AG09309 (cell line): Measurements from ENCODE around the gene PID1.

Experiments used
- DNase-seq: peaks from one replicate; pipeline ENCODE4 v3.0.0-alpha.2; 2010; ENCODE audit warnings: low read depth
- H3K4me3 ChIP-seq: 2 replicates; pipeline ENCODE4 v1.5.1; 2011; ENCODE audit warnings: mild to moderate bottlenecking, low read depth, low read length, moderate library complexity; ENCODE audit not compliant: control insufficient read depth
- TF ChIP-seq, protein P1 (sequence below): IDR thresholded peaks from 2 replicates; pipeline ENCODE4 v1.5.1; 2011; ENCODE audit warnings: mild to moderate bottlenecking, low read depth, low read length, inconsistent platforms; ENCODE audit not compliant: insufficient read depth, control insufficient read depth; ENCODE audit errors: missing control alignments

PID1 gene

DNA sequence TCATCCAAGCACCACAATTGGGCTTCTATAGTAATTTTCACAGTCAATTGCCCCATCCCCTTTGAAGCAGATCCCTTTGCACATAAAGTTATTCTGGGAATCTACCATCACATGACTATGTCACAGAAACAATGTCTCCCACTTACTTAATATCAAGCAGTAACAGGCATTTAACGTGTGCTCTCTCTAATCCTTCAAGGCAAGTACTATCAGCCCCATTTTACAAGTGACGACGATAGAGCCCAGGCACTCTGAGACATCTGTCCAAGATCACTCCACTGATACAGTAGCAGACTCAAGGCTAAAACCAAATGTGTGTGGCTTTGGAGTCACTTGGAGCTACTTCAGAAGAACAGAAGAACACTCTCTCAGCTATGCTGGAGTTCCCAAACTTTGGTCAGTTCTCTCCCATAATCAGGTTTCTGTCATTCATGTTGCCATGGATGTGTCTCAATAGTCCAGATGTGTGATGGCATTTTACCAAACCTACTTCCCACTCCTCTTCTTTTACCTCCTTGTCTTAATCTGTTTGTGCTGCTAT, 39.7 kb downstream of the PID1 start:
- TF ChIP-seq, protein P1, sequence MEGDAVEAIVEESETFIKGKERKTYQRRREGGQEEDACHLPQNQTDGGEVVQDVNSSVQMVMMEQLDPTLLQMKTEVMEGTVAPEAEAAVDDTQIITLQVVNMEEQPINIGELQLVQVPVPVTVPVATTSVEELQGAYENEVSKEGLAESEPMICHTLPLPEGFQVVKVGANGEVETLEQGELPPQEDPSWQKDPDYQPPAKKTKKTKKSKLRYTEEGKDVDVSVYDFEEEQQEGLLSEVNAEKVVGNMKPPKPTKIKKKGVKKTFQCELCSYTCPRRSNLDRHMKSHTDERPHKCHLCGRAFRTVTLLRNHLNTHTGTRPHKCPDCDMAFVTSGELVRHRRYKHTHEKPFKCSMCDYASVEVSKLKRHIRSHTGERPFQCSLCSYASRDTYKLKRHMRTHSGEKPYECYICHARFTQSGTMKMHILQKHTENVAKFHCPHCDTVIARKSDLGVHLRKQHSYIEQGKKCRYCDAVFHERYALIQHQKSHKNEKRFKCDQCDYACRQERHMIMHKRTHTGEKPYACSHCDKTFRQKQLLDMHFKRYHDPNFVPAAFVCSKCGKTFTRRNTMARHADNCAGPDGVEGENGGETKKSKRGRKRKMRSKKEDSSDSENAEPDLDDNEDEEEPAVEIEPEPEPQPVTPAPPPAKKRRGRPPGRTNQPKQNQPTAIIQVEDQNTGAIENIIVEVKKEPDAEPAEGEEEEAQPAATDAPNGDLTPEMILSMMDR: no peak
- DNase-seq: no peak
- no peak overlapping the region for H3K4me3 ChIP-seq

DNA sequence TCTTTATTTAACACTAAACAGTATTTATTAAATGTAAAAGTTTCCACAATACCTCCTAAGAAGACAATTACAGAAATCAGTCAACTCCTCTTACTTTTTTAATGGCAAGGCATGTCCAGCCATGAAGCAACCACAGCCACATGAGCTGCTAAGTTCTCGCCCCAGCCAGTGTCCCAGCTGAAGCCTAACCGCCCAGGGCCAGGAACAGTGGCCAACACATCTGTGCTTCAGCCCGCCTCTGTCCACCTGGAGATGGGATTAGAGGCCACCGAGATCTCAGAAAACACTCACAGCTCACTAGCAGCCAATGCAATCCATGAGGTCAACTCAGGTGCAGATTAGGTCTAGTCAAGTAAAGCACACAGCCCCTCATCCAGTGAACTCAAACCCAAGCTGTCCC, 40.2 kb downstream of the PID1 start:
- DNase-seq: no peak
- TF ChIP-seq, protein P1: no peak
- no peak overlapping the region for H3K4me3 ChIP-seq

DNA sequence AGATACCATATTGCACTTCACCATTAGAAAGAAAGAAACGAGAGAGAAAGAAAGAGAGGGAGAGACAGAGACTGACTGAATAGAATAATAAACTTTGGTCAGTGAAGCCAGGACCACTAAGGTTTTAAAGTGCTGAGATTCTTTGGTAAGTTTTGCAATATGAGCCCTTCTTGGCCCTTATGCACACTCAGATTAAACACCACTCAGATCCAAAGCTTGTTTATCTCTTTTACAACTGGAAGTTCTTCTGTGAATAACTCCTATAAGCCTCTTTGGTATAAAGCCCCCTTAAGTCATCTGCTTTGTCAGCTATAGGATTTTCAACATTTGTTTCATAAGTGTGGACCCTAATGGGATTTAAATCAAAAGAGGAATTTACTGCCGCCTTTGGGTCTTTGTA, 40.8 kb downstream of the PID1 start:
- no peak overlapping the region for H3K4me3 ChIP-seq
- DNase-seq: no peak
- TF ChIP-seq, protein P1: no peak

DNA sequence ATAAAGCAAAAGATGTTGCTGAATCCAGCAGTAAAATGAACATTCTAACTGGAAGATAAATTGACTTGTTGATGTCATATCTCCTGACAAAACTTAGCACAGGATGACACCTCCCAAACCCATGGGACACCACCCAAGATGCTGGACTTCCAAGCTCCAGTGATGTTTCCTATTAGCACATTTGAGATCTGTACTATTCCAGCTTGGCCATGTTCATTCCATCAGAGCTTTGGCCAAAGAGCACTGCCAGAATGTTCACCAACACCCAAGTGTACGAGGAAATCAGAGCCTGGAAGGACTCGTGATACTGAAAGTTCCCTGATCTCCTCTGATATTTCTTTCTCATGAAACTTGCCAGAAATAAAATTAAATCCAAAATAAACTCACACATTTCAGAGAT, 44.7 kb downstream of the PID1 start:
- no peak overlapping the region for H3K4me3 ChIP-seq
- no peak for DNase-seq
- TF ChIP-seq, protein P1: no peak

DNA sequence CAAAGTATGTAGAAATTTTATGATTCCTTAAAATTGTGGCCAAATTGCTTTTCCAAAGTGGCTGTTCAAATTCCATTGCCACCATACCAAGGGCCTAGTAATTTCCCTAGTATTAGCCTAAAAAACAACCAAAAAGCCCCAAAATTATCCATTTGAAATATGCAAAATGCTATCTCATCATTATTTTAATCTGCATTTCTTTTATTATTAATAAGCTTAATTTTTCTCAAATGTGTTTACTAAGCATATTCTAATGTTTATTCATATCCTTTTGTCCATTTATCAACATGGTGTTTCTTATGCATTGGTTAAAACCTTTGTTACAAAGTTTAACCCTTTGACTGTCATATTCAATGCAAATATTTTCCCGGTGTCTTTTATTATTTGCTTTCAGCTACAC, 48.0 kb downstream of the PID1 start:
- DNase-seq: no peak
- TF ChIP-seq, protein P1: no peak
- no peak overlapping the region for H3K4me3 ChIP-seq

DNA sequence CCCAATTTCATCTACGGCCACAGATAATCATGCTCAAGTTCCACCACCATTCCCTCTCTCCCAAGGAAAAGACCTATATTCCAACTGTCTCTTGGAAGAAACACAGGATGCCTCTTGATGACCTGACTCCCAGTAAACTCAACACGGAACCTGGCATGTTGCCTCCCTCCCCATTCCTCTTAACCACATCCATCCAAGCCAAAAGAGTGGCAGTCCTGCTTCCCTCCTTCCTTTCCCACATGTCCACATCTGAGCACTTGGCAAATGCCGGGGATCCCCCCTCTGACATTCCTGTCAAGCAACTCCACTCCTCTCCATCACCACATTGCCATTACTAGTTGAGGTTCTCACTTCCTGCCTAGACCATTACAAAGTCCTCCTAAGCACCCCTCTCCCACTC, 49.4 kb downstream of the PID1 start:
- no peak overlapping the region for H3K4me3 ChIP-seq
- DNase-seq: no peak
- TF ChIP-seq, protein P1: no peak

DNA sequence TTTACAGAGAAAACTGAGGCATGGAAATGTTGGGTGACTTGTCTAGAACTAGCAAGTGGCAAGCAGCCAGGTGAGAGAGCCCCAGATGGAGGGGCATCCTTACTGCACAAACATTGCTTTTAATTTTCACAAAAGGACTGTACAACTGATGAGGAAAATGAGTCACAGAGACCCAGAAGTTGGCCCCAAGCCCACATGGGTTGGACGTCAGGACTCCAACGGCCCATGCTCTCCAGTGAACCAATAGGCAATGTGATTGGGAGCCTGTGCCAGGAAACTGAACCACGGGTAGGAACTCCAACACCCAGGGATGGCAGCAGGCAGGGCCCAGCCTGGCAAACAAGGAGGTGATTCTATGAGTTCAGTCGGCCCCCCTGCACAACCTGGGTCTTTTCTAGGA, 50.8 kb downstream of the PID1 start:
- H3K4me3 ChIP-seq: no peak overlapping the region
- TF ChIP-seq, protein P1: no peak
- no peak for DNase-seq
